HUDEP-2 (cell line): ENCODE data around the gene GOLM1.
"Not testable (repeated sequence)": the region's sequence is repeated elsewhere in the genome, so short reads cannot be mapped to it uniquely, and the experiment has no call there.

ENCODE experiments used
- DNase-seq, 76 experiments: peaks; one replicate each; lab custom pipeline; 2025; ENCODE audit not compliant: unreplicated experiment in 76 of 76; lab: John Stamatoyannopoulos, UW

Gene GOLM1

GRCh38 chr9:86048018-86048742, 51.2 kb downstream of the GOLM1 start:
- not testable (repeated sequence) for DNase-seq

GRCh38 chr9:86047361-86047760, 52.0 kb downstream of the GOLM1 start:
- DNase-seq, result no peak

GRCh38 chr9:86046930-86047341, 52.4 kb downstream of the GOLM1 start:
- DNase-seq, result no peak

GRCh38 chr9:86046071-86046636, 53.2 kb downstream of the GOLM1 start:
- DNase-seq, result no peak

- no peak for DNase-seq
Measured at GRCh38 chr9:86045654-86046053, 53.7 kb downstream of the GOLM1 start.

- peak in 40 of 76 experiments; percentile 1 to 63 (median 24) for DNase-seq
Measured at GRCh38 chr9:86043999-86044398, 55.4 kb downstream of the GOLM1 start.

- DNase-seq, result no peak
Measured at GRCh38 chr9:86043586-86043985, 55.8 kb downstream of the GOLM1 start.

GRCh38 chr9:86042199-86042978, 57.0 kb downstream of the GOLM1 start:
- no peak for DNase-seq

- DNase-seq, result no peak
Measured at GRCh38 chr9:86041311-86041741, 58.0 kb downstream of the GOLM1 start.

GRCh38 chr9:86040861-86041155, 58.5 kb downstream of the GOLM1 start:
- no peak for DNase-seq

- DNase-seq, result no peak
Measured at GRCh38 chr9:86039991-86040860, 59.1 kb downstream of the GOLM1 start.

- DNase-seq, result no peak
Measured at GRCh38 chr9:86036555-86036954, 62.8 kb downstream of the GOLM1 start.

- no peak for DNase-seq
Measured at GRCh38 chr9:86035827-86036440, 63.4 kb downstream of the GOLM1 start.

- DNase-seq, result peak in 43 of 76 experiments; percentile 3 to 58 (median 30)
Measured at GRCh38 chr9:86034863-86035734, 64.3 kb downstream of the GOLM1 start.

GRCh38 chr9:86027767-86028166, 71.6 kb downstream of the GOLM1 start:
- DNase-seq, result peak in 1 of 76 experiments; percentile 3

- no peak for DNase-seq
Measured at GRCh38 chr9:86022687-86023266, 76.6 kb downstream of the GOLM1 start.

GRCh38 chr9:86021166-86021565, 78.2 kb downstream of the GOLM1 start:
- no peak for DNase-seq

- DNase-seq, result no peak
Measured at GRCh38 chr9:86020731-86021130, 78.6 kb downstream of the GOLM1 start.

GRCh38 chr9:86009133-86009532, 90.2 kb downstream of the GOLM1 start:
- peak in 1 of 76 experiments; percentile 5 for DNase-seq
